Cardiac fibroblast (primary cell): ENCODE results near the gene MYH9.
A peak's percentile ranks its signal among the peaks of the same experiment; 100 is the strongest.

ENCODE experiments used
- DNase-seq, 2 donors: peaks; one replicate each; pipeline versions ENCODE4 v3.0.0 to v3.0.0-alpha.2; 2010; ENCODE audit warnings: low read depth in 2 of 2
- H3K4me3 ChIP-seq, 2 donors: replicated peaks in 1 of 2; 1 replicate in 1 of 2; 2 replicates in 1 of 2; pipeline ENCODE4 v1.5.1; 2011; ENCODE audit warnings: low read depth in 2 of 2, low read length in 2 of 2, mild to moderate bottlenecking in 2 of 2, moderate library complexity in 1 of 2
- TF ChIP-seq, protein P1 (sequence below): IDR thresholded peaks from one replicate; pipeline ENCODE4 v1.5.1; 2011; ENCODE audit warnings: low read depth, mild to moderate bottlenecking, low read length, inconsistent platforms

MYH9 gene

DNA sequence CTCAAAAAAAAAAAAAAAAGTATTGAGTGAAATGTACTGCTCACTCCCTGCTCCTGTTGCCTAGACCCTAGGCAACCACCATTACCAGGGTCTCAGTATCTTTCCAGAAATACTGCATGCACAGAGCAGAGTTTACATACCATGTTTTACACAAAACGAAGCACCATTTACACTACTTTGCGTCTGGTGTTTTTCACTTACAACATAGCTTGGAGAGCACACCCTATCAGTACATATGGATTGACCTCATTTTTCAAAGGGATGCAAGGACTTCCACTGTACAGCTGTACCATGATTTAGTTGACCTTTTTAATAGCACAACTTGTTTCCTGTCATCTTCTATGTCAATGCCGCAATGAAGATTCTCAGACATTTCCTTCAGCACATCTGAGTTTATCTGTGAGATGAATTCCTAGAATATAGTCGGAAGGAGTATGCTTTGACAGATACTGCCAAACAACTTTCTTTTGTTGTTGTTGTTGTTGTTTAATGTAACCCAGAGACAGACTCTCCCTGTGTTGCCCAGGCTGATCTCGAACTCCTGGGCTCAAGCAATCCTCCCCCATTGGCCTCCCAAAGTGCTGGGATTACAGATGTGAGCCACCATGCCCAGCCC lies 6.1 kb downstream of the MYH9 start:
- H3K4me3 ChIP-seq, result no peak overlapping the region
- TF ChIP-seq, protein P1, sequence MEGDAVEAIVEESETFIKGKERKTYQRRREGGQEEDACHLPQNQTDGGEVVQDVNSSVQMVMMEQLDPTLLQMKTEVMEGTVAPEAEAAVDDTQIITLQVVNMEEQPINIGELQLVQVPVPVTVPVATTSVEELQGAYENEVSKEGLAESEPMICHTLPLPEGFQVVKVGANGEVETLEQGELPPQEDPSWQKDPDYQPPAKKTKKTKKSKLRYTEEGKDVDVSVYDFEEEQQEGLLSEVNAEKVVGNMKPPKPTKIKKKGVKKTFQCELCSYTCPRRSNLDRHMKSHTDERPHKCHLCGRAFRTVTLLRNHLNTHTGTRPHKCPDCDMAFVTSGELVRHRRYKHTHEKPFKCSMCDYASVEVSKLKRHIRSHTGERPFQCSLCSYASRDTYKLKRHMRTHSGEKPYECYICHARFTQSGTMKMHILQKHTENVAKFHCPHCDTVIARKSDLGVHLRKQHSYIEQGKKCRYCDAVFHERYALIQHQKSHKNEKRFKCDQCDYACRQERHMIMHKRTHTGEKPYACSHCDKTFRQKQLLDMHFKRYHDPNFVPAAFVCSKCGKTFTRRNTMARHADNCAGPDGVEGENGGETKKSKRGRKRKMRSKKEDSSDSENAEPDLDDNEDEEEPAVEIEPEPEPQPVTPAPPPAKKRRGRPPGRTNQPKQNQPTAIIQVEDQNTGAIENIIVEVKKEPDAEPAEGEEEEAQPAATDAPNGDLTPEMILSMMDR, result no peak
- no peak for DNase-seq

DNA sequence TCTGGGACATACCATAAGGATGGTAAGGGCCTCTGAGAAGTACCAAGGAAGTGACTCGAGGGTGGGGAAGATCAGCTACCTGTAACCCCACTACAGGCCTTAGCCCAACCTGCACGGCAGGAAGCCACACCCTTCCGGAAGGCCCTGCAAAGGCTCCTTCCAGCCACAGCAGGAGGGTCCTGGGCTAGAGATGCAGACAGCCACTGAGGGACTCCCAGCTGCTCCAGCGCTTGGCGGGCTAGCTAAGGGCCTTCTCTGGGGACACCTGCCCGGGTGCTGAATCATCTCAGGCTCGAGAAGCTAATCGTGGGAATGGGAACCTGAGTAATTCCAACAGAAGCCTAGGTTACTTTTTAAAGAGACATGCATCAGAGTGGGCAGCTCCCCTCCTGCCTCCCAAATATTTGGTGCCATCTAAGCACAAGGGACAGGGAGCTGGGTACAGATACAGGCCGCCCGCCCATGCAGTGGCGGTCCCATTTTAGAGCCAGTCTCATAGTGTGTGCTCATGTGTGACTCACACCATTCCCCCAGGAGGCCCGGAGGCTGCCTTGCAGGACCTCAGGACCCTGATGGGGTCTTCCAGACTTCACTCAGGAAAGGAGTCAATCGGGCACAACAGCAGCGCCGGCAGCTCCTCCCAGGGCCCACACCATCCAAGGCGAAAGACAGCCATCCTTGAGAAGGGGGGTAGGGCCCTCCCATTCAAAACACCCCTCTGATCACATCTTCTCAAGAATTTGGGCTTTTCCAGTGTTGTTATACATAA lies 8.0 kb downstream of the MYH9 start:
- TF ChIP-seq, protein P1, result no peak
- H3K4me3 ChIP-seq, result no peak overlapping the region
- DNase-seq, result peak in 1 of 2 donors; percentile 66

DNA sequence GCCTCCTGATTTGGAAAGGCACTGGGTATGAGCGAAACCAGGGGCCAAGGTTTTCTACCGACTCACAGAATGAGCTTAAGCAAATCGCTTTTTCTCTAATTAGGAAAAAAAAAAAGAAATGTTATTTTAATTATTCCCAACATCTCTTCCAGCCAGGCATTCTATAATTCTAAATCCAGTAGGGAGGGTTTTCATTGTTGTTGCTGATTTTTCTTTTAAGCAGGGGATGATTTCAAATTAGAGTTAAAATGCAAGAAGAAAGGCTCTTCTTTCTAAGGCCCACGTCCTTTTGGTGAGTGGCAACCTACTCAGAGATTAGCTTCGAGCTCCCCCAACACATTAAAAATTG lies 8.9 kb downstream of the MYH9 start:
- no peak for DNase-seq
- TF ChIP-seq, protein P1, result no peak
- no peak overlapping the region for H3K4me3 ChIP-seq

DNA sequence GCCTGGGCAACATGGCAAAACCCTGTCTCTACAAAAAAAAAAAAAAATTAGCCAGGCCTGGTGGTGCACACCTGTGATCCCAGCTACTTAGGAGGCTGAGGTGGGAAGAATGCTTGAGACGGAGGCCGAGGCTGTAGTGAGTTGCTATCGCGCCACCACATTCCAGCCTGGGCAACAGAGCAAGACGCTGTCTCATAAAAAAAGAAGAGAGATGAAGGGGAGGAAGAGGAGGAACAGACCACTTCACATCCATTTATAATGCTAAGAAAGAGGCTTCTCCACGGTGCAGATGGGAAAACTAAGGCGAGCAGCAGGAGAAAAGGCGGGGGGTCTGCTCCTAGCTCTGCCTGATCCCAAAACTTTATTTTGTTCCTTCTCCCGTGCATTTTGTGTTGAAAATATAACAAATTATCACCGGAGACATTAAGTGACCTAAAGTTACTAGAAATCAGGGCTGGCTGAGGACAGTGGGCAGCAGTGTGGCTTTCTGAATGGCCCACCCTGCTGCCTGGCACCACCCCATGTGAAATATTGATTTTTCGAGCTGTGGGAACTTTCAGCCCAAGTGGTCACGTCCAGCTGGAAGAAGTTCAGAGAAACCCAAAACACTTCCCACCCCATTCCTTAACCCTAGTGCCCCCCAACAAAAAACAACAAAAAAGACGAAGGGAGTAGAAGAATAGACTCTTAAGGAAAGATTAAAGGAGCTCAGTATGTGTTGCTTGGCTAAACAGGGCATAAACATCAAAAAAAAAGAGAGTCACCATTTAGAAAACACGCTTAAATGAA lies 9.5 kb downstream of the MYH9 start:
- DNase-seq, result no peak
- TF ChIP-seq, protein P1, result no peak
- H3K4me3 ChIP-seq, result no peak overlapping the region

DNA sequence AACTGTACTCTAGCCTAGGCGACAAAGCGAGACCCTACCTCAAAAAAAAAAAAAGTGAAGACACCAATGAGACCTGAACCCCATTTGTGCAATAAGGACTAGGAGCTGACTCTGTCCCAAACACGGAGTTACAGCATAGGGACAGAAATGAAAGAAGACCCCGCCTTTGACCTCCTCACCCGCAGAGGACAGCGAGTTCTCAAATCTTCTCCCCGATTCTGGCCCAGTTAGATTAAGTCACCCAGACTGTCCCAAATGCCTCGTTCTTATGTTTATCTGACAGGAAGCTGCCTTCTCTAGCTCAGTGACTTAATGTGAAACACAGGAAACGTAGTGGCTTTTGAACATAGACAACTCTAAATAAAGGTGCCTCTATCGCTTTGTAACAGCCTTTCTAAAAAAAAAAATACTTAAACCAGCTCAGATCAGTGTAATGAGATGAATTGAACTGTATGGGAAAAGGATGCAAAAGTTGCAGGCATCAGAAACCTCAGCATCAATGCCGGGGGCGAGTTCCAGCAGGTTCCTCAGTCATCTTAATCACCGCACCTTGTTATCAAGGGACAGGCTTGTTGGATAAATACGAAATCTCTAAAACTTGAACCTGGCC lies 10.6 kb downstream of the MYH9 start:
- peak in 1 of 2 donors; percentile 33 for DNase-seq
- TF ChIP-seq, protein P1, result no peak
- H3K4me3 ChIP-seq, result no peak overlapping the region

DNA sequence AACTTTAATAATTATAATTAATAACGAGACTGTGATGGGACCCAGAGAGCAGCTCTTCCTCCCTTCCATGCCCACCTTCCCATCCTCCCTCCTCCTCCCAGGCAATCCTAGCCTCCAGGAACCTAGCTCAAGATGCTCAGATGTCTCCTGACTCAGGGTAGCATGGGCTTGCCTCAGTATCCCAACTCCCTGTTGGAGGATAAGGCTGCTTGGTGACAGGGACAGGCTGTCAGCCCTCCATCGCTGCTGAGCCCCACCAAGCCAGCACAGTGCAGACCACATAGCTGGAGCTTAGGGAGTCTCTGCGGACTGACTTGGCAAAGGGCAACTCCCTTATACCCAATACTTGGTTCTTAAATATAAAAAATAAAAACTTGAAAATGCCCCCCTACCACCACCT lies 11.5 kb downstream of the MYH9 start:
- H3K4me3 ChIP-seq, result no peak overlapping the region
- TF ChIP-seq, protein P1, result no peak
- no peak for DNase-seq
